Calu3 (cell line): Measurements from ENCODE around the gene PTPRN2. TPM values are rescaled to one million over a fixed set of nuclear protein-coding genes. Genes with fewer than 3 reads are reported as not detected.

Experiments used
- BruUV-seq: library from RNA; stranded (reverse); fragments of 400-500 nt; replicated peaks from 2 replicates; lab custom pipeline; 2021; lab: Mats Ljungman, UMichigan
- CTCF ChIA-PET: fragments of 300-600 bp; sonication (Branson Sonifier 250); formaldehyde crosslinking; loops from one replicate; lab custom pipeline; 2022; ENCODE audit warnings: antibody characterized with exemption; lab: Charles Lee
- DNase-seq: peaks from one replicate; pipeline ENCODE4 v3.0.0; 2022
- H3K27ac Mint-ChIP-seq: one replicate; pipeline ENCODE4 v1.8.0; 2022; ENCODE audit warnings: mixed read lengths; ENCODE audit not compliant: unreplicated experiment
- H3K27me3 Mint-ChIP-seq: one replicate; pipeline ENCODE4 v1.8.0; 2022; ENCODE audit warnings: mixed read lengths; ENCODE audit not compliant: unreplicated experiment
- H3K36me3 Mint-ChIP-seq: one replicate; pipeline ENCODE4 v1.8.0; 2022; ENCODE audit warnings: mild to moderate bottlenecking, moderate library complexity, mixed read lengths; ENCODE audit not compliant: insufficient read depth, unreplicated experiment
- H3K4me1 Mint-ChIP-seq: one replicate; pipeline ENCODE4 v1.8.0; 2022; ENCODE audit warnings: mild to moderate bottlenecking, low read depth, mixed read lengths; ENCODE audit not compliant: unreplicated experiment
- H3K4me3 Mint-ChIP-seq: one replicate; pipeline ENCODE4 v1.8.0; 2022; ENCODE audit warnings: mild to moderate bottlenecking, low read depth, moderate library complexity, mixed read lengths; ENCODE audit not compliant: unreplicated experiment
- H3K9me3 Mint-ChIP-seq: one replicate; pipeline ENCODE4 v1.8.0; 2022; ENCODE audit warnings: low read depth, mixed read lengths; ENCODE audit not compliant: unreplicated experiment
- intact Hi-C: fragments of 100-400 bp; cut with micrococcal nuclease; formaldehyde crosslinking; loops from one replicate; pipeline ENCODE4 v1.10.0; 2022; ENCODE audit not compliant: unreplicated experiment
- total RNA-seq: library from RNA; stranded (reverse); gene quantifications from 2 replicates; pipeline ENCODE4 v1.2.3, GENCODE V29; 2022
- TF ChIP-seq, protein P1 (sequence below): fragments of 200-600 bp; IDR thresholded peaks from one replicate; pipeline ENCODE4 v1.8.0; 2022; ENCODE audit warnings: antibody characterized with exemption; ENCODE audit not compliant: unreplicated experiment

The PTPRN2 gene
- total RNA-seq, 1 experiment from 2014 or later: 2.0 TPM

DNA sequence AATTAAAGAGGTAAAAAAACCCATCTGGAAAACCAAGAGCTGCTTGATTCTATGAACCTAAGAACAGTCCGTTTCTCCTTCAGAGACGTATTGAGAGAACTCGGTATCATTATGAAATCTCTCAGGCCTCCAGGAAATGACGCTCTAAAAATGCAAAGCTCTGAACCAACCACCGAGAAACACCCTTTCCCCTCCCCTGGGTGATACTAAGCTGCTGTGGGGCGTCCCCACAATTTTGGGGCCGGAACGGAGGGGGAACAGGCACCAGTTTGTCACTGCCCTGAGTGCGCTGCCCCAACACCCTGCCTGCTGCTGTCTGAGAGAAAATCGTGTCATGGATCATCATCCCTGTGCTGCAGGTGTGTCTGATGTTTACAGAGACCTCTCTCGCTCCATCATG is 741.4 kb downstream of the PTPRN2 start:
- no TSS peak for BruUV-seq
- DNase-seq: no peak
- CTCF ChIA-PET: no interaction called here
- TF ChIP-seq, protein P1, sequence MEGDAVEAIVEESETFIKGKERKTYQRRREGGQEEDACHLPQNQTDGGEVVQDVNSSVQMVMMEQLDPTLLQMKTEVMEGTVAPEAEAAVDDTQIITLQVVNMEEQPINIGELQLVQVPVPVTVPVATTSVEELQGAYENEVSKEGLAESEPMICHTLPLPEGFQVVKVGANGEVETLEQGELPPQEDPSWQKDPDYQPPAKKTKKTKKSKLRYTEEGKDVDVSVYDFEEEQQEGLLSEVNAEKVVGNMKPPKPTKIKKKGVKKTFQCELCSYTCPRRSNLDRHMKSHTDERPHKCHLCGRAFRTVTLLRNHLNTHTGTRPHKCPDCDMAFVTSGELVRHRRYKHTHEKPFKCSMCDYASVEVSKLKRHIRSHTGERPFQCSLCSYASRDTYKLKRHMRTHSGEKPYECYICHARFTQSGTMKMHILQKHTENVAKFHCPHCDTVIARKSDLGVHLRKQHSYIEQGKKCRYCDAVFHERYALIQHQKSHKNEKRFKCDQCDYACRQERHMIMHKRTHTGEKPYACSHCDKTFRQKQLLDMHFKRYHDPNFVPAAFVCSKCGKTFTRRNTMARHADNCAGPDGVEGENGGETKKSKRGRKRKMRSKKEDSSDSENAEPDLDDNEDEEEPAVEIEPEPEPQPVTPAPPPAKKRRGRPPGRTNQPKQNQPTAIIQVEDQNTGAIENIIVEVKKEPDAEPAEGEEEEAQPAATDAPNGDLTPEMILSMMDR: no peak
- no peak overlapping the region for H3K4me3 Mint-ChIP-seq
- H3K27me3 Mint-ChIP-seq: no peaks in the 10 kb centered on the region
- no peaks in the 10 kb centered on the region for H3K4me1 Mint-ChIP-seq
- intact Hi-C loops: no loop called here
- H3K9me3 Mint-ChIP-seq: peaks cover 2% of the 10 kb centered on the region
- H3K36me3 Mint-ChIP-seq: no peaks in the 10 kb centered on the region
- H3K27ac Mint-ChIP-seq: no peak overlapping the region

DNA sequence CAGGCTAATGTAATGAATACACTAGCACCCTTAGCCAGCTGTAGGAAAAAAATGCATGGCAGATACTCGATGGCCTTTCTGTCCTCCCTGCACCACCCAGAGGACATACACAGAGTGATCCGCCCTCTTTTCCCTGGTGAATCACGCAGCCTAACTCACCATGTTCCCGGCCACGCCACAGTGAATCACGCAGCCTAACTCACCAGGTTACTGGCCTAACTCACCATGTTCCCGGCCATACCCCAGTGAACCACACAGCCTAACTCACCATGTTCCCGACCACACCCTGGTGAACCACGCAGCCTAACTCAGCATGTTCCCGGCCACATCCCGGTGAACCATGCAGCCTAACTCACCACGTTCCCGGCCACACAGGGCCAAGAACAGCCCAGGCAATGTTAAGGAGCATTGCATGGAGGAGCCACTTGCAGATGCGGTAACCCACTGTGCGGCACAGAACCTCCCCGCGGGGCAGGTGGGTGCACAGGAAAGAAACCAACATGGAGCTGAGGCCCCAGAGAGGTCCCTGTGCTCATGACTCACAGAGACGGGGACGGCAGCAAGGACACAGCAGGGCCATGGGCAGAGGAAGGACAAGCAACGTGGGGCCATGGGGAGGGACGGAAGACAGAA is 742.3 kb downstream of the PTPRN2 start:
- intact Hi-C loops: no loop called here
- Mint-ChIP-seq H3K9me3 (no peaks in the 10 kb centered on the region), H3K27me3 (no peaks in the 10 kb centered on the region), H3K27ac (no peak overlapping the region), H3K36me3 (no peaks in the 10 kb centered on the region), H3K4me1 (no peaks in the 10 kb centered on the region), H3K4me3 (no peak overlapping the region)
- no peak for DNase-seq
- TF ChIP-seq, protein P1: no peak
- CTCF ChIA-PET: no interaction called here
- no TSS peak for BruUV-seq

DNA sequence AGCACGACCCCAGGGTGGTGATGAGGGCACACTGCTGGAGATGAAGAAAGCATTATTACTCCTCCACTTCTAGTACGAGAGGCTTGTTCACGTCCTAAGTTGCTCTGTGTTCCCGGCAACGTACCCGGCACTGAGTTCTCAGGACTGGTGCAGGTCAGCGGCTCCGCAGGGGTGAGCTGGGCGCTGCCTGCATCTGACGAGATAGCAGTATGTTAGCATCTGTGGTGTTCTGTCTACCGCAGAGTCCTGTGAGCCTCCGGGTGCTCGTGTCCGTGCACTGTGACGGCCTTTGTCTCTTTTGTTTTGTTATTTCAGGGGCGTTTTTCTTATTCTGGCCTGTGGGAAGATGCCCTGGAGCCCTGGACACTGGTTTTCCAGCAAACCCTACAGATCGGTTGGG is 743.0 kb downstream of the PTPRN2 start:
- TF ChIP-seq, protein P1: no peak
- Mint-ChIP-seq H3K36me3 (no peaks in the 10 kb centered on the region), H3K27me3 (no peaks in the 10 kb centered on the region), H3K27ac (no peak overlapping the region), H3K9me3 (no peaks in the 10 kb centered on the region), H3K4me1 (no peaks in the 10 kb centered on the region), H3K4me3 (no peak overlapping the region)
- intact Hi-C loops: no loop called here
- no peak for DNase-seq
- CTCF ChIA-PET: no interaction called here
- BruUV-seq: no TSS peak

DNA sequence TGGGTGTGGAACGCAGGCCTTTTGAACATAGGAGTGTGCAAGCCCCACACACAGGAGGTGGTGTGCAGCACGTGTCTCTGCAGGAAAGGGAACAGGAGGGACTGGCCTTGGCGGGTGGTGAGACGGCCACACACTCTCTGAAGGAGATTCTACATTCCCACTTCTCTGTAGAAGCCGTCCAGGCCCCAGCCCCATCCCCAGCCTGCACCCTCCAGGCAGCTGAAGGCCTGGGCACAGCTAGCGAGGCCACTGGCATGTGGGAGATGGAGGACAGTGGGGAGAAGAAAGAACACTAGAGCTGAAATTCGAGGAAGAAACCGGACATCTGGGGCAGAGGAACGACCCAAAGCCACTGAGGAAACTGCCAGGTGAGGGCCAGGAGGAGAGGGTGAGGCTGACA is 743.5 kb downstream of the PTPRN2 start:
- H3K9me3 Mint-ChIP-seq: no peaks in the 10 kb centered on the region
- no peak overlapping the region for H3K27ac Mint-ChIP-seq
- CTCF ChIA-PET: no interaction called here
- BruUV-seq: no TSS peak
- no peaks in the 10 kb centered on the region for H3K4me1 Mint-ChIP-seq
- intact Hi-C loops: no loop called here
- no peak for DNase-seq
- no peak overlapping the region for H3K4me3 Mint-ChIP-seq
- H3K36me3 Mint-ChIP-seq: no peaks in the 10 kb centered on the region
- H3K27me3 Mint-ChIP-seq: no peaks in the 10 kb centered on the region
- TF ChIP-seq, protein P1: no peak
